PC-9 (cell line): ENCODE data around the gene LIPG. TPM values are rescaled to one million over a fixed set of nuclear protein-coding genes. Genes with fewer than 3 reads are reported as not detected.
A peak's percentile ranks its signal among the peaks of the same experiment; 100 is the strongest.

Source experiments
- BruUV-seq: library from RNA; stranded (reverse); fragments of 400-500 nt; replicated peaks from 2 replicates; lab custom pipeline; 2021; lab: Mats Ljungman, UMichigan
- CTCF ChIA-PET: fragments of 300-600 bp; sonication (Branson Sonifier 250); formaldehyde crosslinking; loops from one replicate; lab custom pipeline; 2022; ENCODE audit warnings: antibody characterized with exemption; lab: Charles Lee
- POLR2A ChIA-PET: fragments of 300-600 bp; sonication (Branson Sonifier 250); formaldehyde crosslinking; loops from one replicate; lab custom pipeline; 2022; ENCODE audit warnings: antibody characterized with exemption; ENCODE audit not compliant: unreplicated experiment; lab: Charles Lee
- DNase-seq, 2 experiments: peaks; one replicate each; pipeline versions ENCODE4 v3.0.0 to v3.0.0-alpha.2; 2015 to 2022; ENCODE audit warnings: mixed read lengths in 1 of 2
- H2AFZ ChIP-seq: fragments of 200-600 bp; sonication (generic); 2 replicates; pipeline ENCODE4 v1.8.1; 2017; ENCODE audit warnings: antibody characterized with exemption
- H3F3A ChIP-seq: fragments of 200-600 bp; sonication (generic); 2 replicates; pipeline ENCODE4 v1.8.1; 2017; ENCODE audit warnings: antibody characterized with exemption, mild to moderate bottlenecking, low read depth; ENCODE audit not compliant: insufficient read depth
- H3K27ac ChIP-seq: fragments of 200-600 bp; sonication (generic); 2 replicates; pipeline ENCODE4 v1.6.1; 2016; ENCODE audit warnings: mixed run types
- H3K27me3 ChIP-seq: fragments of 200-600 bp; sonication (generic); 2 replicates; pipeline ENCODE4 v1.6.1; 2016; ENCODE audit warnings: low read depth, mixed run types; ENCODE audit not compliant: insufficient read depth
- H3K36me3 ChIP-seq: fragments of 200-600 bp; sonication (generic); 2 replicates; pipeline ENCODE4 v1.6.1; 2016; ENCODE audit warnings: low read depth, mixed run types
- H3K4me1 ChIP-seq: fragments of 200-600 bp; sonication (generic); replicated peaks from 2 replicates; pipeline ENCODE4 v1.6.1; 2016; ENCODE audit warnings: mixed run types; ENCODE audit not compliant: insufficient read depth
- H3K4me2 ChIP-seq: fragments of 200-600 bp; sonication (generic); 2 replicates; pipeline ENCODE4 v1.6.1; 2017; ENCODE audit warnings: mixed run types
- H3K4me3 ChIP-seq: fragments of 200-600 bp; sonication (generic); 2 replicates; pipeline ENCODE4 v1.6.1; 2016; ENCODE audit warnings: mixed run types
- H3K79me2 ChIP-seq: fragments of 200-600 bp; sonication (generic); 2 replicates; pipeline ENCODE4 v1.6.1; 2017; ENCODE audit warnings: low read depth, mixed run types
- H3K9me2 ChIP-seq: fragments of 200-600 bp; sonication (generic); 2 replicates; pipeline ENCODE4 v1.8.1; 2017; ENCODE audit warnings: mild to moderate bottlenecking; ENCODE audit not compliant: insufficient read depth
- H3K9me3 ChIP-seq: fragments of 200-600 bp; sonication (generic); 2 replicates; pipeline ENCODE4 v1.8.1; 2016; ENCODE audit warnings: low read depth; ENCODE audit not compliant: insufficient read depth
- H4K20me1 ChIP-seq: fragments of 200-600 bp; sonication (generic); 2 replicates; pipeline ENCODE4 v1.8.1; 2017; ENCODE audit not compliant: insufficient read depth
- EZH2 ChIP-seq: fragments of 200-600 bp; sonication (generic); IDR thresholded peaks from 2 replicates; pipeline ENCODE4 v1.8.0; 2017; ENCODE audit warnings: antibody characterized with exemption, low read depth
- intact Hi-C: fragments of 100-400 bp; cut with micrococcal nuclease; formaldehyde crosslinking; loops from one replicate; pipeline ENCODE4 v1.10.0; 2022; ENCODE audit not compliant: unreplicated experiment
- total RNA-seq: library from RNA; stranded (reverse); gene quantifications from 2 replicates; pipeline ENCODE4 v1.2.3, GENCODE V29; 2021
- TF ChIP-seq, protein P1 (sequence below): fragments of 200-600 bp; sonication (generic); conservative IDR thresholded peaks from 2 replicates; pipeline ENCODE4 v1.6.1; 2017; ENCODE audit warnings: mixed run types, antibody characterized with exemption, mild to moderate bottlenecking, moderate library complexity

Gene LIPG
- total RNA-seq, 1 experiment from 2014 or later, result 30.9 TPM

- H3F3A ChIP-seq, result peaks cover 26% of the 10 kb centered on the region
- no peaks in the 10 kb centered on the region for H3K9me2 ChIP-seq
- DNase-seq, result no peak
- no peaks in the 10 kb centered on the region for H3K27me3 ChIP-seq
- H3K4me1 ChIP-seq, result peaks cover 39% of the 10 kb centered on the region
- intact Hi-C loops, result no loop called here
- no peak overlapping the region for H3K27ac ChIP-seq
- TF ChIP-seq EZH2, result no peak
- TF ChIP-seq, protein P1, sequence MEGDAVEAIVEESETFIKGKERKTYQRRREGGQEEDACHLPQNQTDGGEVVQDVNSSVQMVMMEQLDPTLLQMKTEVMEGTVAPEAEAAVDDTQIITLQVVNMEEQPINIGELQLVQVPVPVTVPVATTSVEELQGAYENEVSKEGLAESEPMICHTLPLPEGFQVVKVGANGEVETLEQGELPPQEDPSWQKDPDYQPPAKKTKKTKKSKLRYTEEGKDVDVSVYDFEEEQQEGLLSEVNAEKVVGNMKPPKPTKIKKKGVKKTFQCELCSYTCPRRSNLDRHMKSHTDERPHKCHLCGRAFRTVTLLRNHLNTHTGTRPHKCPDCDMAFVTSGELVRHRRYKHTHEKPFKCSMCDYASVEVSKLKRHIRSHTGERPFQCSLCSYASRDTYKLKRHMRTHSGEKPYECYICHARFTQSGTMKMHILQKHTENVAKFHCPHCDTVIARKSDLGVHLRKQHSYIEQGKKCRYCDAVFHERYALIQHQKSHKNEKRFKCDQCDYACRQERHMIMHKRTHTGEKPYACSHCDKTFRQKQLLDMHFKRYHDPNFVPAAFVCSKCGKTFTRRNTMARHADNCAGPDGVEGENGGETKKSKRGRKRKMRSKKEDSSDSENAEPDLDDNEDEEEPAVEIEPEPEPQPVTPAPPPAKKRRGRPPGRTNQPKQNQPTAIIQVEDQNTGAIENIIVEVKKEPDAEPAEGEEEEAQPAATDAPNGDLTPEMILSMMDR, result no peak
- H4K20me1 ChIP-seq, result no peaks in the 10 kb centered on the region
- no peaks in the 10 kb centered on the region for H3K79me2 ChIP-seq
- ChIA-PET POLR2A (interaction anchor here (0.5 kb wide), 1 partner anchor 113 kb away, joined by 3 read pairs; no protein-coding TSS in a partner anchor), CTCF (no interaction called here)
- no peaks in the 10 kb centered on the region for H3K36me3 ChIP-seq
- no peak overlapping the region for H2AFZ ChIP-seq
- H3K9me3 ChIP-seq, result no peaks in the 10 kb centered on the region
- no peak overlapping the region for H3K4me2 ChIP-seq
- no peak overlapping the region for H3K4me3 ChIP-seq
- BruUV-seq, result no TSS peak
Measured at GRCh38 chr18:49612515-49613033, 50.7 kb downstream of the LIPG start.

GRCh38 chr18:49613141-49613640 lies 51.3 kb downstream of the LIPG start:
- no peak for DNase-seq
- intact Hi-C loops, result no loop called here
- H3K4me2 ChIP-seq, result no peak overlapping the region
- CTCF ChIA-PET, result no interaction called here
- TF ChIP-seq EZH2, result no peak
- TF ChIP-seq, protein P1, result no peak
- H2AFZ ChIP-seq, result no peak overlapping the region
- no TSS peak for BruUV-seq
- peaks cover 21% of the 10 kb centered on the region; the same call in 1 of the 2 replicates for H3F3A ChIP-seq
- H3K4me3 ChIP-seq, result no peak overlapping the region
- H3K36me3 ChIP-seq, result no peaks in the 10 kb centered on the region
- H3K9me2 ChIP-seq, result no peaks in the 10 kb centered on the region
- H3K27ac ChIP-seq, result no peak overlapping the region
- H3K27me3 ChIP-seq, result no peaks in the 10 kb centered on the region
- H4K20me1 ChIP-seq, result no peaks in the 10 kb centered on the region
- H3K79me2 ChIP-seq, result no peaks in the 10 kb centered on the region
- POLR2A ChIA-PET, result no interaction called here
- H3K9me3 ChIP-seq, result no peaks in the 10 kb centered on the region
- H3K4me1 ChIP-seq, result peaks cover 34% of the 10 kb centered on the region

- no TSS peak for BruUV-seq
- Histone ChIP-seq H2AFZ (no peak overlapping the region), H3K4me2 (no peak overlapping the region), H3K4me3 (no peak overlapping the region), H3K79me2 (no peaks in the 10 kb centered on the region), H4K20me1 (no peaks in the 10 kb centered on the region), H3K27me3 (no peaks in the 10 kb centered on the region), H3K4me1 (peaks cover 29% of the 10 kb centered on the region), H3K27ac (no peak overlapping the region), H3K9me3 (no peaks in the 10 kb centered on the region), H3K9me2 (no peaks in the 10 kb centered on the region), H3K36me3 (no peaks in the 10 kb centered on the region), H3F3A (peaks cover 17% of the 10 kb centered on the region; the same call in 1 of the 2 replicates)
- intact Hi-C loops, result no loop called here
- ChIA-PET CTCF (no interaction called here), POLR2A (no interaction called here)
- TF ChIP-seq, protein P1, result no peak
- TF ChIP-seq EZH2, result no peak
- DNase-seq, result peak in 1 of 2 experiments; percentile 53
Measured at GRCh38 chr18:49613641-49614151, 51.8 kb downstream of the LIPG start.
